Stimulated activated CD8-positive, alpha-beta memory T cell treated with anti-CD3 and anti-CD28 coated beads, Interleukin-7, amount 100 ng/mL, for 1 hour (primary cell): Measurements from ENCODE around the gene TMC5.
A peak's percentile ranks its signal among the peaks of the same experiment; 100 is the strongest.

ENCODE experiments used
- DNase-seq, 2 donors: peaks; one replicate each; pipeline ENCODE4 v3.0.0-alpha.2; 2020; ENCODE audit warnings: low read depth in 2 of 2

The TMC5 gene

GRCh38 chr16:19505600-19506303 is 88.1 kb downstream of the TMC5 start:
- DNase-seq = no peak

- DNase-seq = no peak
Measured at GRCh38 chr16:19506965-19507364, 89.3 kb downstream of the TMC5 start.

GRCh38 chr16:19507867-19508266 is 90.2 kb downstream of the TMC5 start:
- no peak for DNase-seq

- no peak for DNase-seq
Measured at GRCh38 chr16:19512297-19512696, 94.6 kb downstream of the TMC5 start.

GRCh38 chr16:19513377-19514053 is 95.8 kb downstream of the TMC5 start:
- no peak for DNase-seq

- DNase-seq = no peak
Measured at GRCh38 chr16:19515757-19516156, 98.1 kb downstream of the TMC5 start.

GRCh38 chr16:19517424-19518089 is 99.9 kb downstream of the TMC5 start:
- no peak for DNase-seq

- no peak for DNase-seq
Measured at GRCh38 chr16:19518388-19518787, 100.7 kb downstream of the TMC5 start.

GRCh38 chr16:19520861-19521331 is 103.2 kb downstream of the TMC5 start:
- no peak for DNase-seq

- peak; percentile 82 to 92 for DNase-seq
Measured at GRCh38 chr16:19521471-19522396, 104.1 kb downstream of the TMC5 start, which contains the start of gene GDE1. TSS of gene GDE1 (minus strand) at chr16:19522098. CDS start at chr16:19521964, 134 bp downstream.

GRCh38 chr16:19522397-19522732 is 104.7 kb downstream of the TMC5 start:
- DNase-seq = no peak

- no peak for DNase-seq
Measured at GRCh38 chr16:19522760-19523159, 105.1 kb downstream of the TMC5 start.

- DNase-seq = no peak
Measured at GRCh38 chr16:19523184-19523558, 105.5 kb downstream of the TMC5 start.

- DNase-seq = peak; percentile 85
Measured at GRCh38 chr16:19523559-19524355, 106.1 kb downstream of the TMC5 start, which contains the start of gene CCP110. TSS of gene CCP110 (plus strand) at chr16:19523942. CDS start at chr16:19527882, 3,940 bp downstream.

GRCh38 chr16:19524356-19524615 is 106.6 kb downstream of the TMC5 start:
- no peak for DNase-seq

- DNase-seq = no peak
Measured at GRCh38 chr16:19524616-19525384, 107.1 kb downstream of the TMC5 start.

- DNase-seq = no peak
Measured at GRCh38 chr16:19525385-19525723, 107.7 kb downstream of the TMC5 start.

- DNase-seq = no peak
Measured at GRCh38 chr16:19527161-19527560, 109.5 kb downstream of the TMC5 start.

GRCh38 chr16:19528666-19529065 is 111.0 kb downstream of the TMC5 start:
- no peak for DNase-seq

- no peak for DNase-seq
Measured at GRCh38 chr16:19532601-19533000, 114.9 kb downstream of the TMC5 start.
